T1000 (cell line): ENCODE data around the gene C2orf78.

Source experiments
- DNase-seq: peaks from one replicate; lab custom pipeline; 2025; ENCODE audit warnings: mixed read lengths; lab: John Stamatoyannopoulos, UW

C2orf78 gene

DNA sequence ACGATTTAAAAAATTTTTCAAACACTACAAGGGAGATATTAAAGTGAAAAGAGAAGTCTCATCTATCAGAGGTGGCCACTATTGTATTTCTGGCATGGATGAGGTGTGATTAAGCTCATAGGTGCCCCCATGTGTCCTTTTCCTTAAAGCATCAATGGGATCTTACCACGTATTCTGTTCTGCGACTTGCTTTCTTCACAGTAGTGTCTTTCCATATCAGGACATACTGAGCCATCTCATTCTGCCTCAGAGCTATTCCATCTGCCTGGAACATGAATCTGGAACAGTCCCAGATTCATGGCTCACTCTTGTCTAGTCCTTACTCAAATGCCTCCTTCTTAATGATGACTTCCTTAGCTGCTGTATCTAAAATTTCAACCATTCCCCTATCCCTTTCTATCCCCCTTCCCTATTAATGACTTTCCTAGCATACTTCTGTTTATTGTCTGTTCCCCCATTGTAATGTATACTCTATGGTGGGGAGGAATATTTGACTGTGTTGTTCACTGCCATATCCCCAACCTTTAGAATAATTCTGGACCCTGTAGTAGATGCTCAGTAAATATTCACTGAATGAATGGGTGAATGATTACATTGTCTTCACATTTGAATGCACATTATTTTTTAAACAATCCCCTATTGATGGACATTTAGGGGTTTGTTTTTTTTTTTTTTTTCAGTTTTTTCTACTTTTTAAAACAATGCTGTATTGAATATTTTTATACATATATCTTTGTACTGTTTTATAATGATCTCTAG, 55.8 kb downstream of the C2orf78 start:
- DNase-seq: no peak

DNA sequence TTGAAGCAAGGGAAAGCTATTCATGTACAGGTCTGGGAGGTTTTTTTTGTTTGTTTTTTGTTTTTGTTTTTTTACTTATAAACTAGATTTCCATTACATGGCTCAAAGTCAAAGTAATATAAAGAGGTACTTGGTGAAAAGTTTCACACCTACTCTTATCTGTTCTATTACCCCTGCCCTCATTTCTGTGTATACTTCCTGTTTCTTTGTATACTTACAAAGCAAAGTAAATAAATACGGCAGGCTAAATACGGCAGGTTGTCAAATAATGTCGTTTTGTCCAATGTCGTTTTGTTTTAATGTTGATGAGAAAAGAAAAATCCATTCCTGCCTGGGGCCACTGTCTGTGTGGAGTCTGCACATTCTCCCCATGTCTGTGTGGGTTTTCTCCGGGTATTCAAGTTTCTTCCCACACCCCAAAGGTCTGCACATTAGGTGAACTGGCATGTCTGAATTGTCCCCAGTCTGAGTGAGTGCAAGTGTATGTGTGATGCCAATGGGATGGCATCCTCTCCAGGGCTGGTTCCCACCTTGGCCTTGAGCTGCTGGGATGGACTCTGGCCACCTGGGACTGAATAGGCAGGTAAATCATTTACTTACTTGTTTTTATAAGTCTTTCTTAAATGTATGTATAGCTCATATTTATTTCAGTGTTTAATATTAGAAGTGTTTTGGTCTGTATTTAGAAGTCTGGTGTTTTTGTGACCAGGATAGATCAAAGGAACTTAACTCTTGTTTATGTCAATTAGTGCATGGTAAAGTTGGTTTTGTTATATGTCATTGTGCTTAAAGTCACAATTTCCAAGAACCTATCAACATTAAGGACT, 58.1 kb downstream of the C2orf78 start:
- DNase-seq: no peak

DNA sequence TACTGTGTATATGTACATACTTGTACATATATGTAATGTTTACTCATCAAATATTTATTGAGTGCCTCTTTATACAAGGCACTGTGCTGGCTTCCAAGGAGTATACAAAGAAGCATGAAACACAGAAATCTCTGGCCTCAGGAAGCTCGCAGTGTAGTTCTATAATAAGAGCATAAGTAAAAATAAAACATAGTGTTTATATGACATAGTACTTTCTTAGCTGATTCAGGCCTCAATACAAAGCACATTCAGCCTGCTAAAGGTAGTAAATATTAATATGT, 58.7 kb downstream of the C2orf78 start:
- DNase-seq: no peak

DNA sequence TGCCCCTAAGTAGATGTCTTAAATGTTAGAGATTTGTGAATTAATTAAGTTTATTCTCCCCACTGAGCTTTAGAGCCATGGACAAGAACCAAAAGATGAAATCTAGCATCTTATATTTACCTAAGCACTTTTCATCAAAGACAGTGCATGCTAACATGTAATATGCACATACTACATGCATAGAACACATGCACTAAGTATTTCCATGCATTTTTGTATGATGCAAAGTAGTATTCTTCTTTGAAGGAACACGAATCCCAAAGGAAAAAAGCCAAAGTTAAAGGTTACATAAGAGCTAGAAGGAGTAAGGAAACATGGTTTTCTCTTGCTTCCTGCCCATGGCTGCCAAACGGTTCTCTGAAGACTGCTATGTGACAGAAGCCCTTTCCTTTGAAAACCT, 60.1 kb downstream of the C2orf78 start:
- no peak for DNase-seq

DNA sequence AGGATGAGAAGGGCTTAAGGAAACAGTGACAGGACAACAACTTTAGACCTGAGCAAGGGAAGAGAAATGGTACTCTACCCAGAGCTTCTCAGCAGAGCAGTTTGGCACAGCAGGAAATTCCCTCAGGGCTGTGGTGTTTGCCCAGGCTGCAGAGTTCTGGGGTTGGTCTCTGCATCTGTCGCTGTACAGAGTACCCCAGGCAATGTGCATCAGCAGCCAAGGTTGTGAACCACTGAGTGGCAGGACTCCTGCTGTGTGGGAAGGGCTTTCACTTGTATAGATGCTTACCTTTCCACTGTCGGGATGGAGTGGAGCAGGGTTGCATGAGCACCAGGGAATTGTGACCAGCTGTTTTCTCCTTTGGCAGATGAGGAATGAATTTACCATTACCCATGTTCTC, 66.0 kb downstream of the C2orf78 start:
- no peak for DNase-seq

DNA sequence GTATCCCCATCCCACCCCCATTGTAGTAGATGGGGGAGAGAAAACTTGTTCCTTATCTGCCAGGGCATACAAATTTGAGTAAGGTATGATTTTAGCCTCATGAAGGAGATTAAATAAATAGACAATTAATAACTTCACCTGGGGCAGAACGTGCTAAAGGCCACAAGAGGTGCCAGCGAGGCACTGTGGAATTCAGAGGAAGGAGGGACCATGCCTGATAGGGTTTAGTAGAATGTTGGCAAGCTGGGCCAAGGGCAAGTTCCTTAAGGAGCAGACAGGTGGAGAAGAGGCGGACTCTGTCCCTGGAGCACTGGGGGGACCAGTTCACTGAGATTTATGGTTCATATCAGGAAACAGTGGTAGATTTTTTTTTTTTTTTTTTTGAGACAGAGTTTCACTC, 67.3 kb downstream of the C2orf78 start:
- DNase-seq: no peak

DNA sequence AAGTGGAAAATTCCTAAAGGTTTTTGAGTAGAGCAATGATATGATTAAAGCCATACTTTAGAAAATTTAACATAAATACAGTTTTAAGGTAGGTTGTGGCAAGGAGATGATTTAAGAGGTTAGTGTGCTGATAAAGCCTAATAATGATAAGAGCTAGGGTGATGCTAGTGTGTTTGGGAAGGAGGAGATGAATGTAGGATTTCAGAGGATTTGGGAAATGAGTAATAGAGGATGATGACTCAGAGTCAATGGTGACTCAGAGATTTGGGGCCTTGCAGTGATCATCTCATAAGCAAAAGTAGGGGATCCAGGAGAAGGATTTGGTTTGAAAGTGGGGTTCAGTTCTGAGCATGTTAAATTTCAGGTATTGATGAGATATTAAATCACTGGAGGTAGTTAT, 68.0 kb downstream of the C2orf78 start:
- DNase-seq: no peak

DNA sequence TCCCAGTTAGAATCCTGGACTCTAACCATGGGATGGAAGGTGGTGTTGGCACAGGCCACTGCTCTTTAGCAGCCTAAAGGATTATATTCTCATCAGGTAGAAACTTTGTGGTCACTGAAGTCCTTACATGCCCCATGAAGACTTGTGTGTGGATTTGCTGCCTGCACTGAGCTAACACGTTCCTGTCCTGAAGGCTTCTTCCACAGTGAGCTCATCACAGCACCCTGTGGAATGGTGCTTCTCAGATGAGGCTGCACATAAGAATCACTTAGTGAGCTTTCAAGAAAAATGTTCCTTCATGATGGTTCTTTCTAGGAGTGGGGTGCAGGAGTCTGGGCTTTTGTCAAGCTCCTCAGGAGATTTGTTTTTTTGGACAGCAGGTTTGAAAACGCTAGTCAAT, 71.5 kb downstream of the C2orf78 start:
- no peak for DNase-seq

DNA sequence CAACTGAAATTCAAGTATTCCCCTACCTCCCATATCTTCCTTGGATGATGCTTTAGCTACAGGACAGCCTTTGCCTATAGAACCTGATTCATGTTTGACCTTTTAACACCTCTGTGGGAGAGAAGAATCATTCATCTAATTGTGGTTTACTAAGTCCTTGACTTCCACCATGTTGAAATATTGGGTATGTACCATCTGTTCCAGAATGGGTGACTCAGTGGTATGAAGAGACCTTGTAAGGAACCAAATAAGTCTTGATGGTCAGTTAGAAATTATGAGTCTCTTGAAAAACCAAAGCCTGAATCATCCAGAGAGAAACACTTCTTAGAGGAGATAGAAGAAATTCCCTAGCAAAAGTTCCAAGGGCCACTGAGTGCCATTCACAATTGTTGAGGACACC, 72.2 kb downstream of the C2orf78 start:
- no peak for DNase-seq

DNA sequence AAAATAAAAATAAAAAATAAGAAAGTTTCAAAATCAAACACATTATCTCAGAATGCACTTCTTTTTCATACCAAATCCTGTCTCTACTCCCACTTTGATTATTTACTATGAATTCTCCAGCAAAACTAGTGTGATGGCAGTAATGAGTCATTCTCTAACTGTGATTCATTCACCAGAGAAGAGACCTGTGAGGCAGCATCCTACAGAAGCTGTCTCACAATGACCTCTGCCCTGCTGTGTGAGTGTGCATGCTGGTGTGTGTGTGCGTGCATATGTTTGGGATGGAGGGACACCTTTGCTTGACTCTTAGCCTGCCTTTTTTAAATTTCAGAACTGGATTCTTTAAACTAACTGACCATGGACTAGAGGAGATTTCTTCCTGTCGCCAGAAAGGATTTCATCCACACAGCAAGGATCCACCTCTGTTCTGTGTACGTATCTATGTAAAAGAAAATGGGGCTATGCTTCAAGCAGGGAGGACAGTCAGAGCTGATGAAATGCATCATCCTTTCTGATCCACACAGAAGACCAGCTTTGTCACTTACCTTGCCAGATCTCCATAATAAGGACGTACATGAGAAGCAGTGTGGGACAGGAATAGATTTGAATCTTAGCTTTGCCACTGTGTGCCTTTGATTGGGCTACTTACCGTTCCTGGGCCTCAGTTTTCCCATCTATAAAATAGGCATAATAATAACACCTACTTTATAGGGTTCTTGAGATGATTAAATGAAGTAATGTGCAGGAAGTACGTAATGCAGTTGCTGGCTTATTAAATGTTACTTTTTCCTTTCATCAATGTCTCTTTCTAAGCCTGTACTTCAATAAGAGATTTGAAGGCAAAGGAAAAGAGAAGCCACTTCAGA, 76.0 kb downstream of the C2orf78 start:
- DNase-seq: peak; percentile 31

DNA sequence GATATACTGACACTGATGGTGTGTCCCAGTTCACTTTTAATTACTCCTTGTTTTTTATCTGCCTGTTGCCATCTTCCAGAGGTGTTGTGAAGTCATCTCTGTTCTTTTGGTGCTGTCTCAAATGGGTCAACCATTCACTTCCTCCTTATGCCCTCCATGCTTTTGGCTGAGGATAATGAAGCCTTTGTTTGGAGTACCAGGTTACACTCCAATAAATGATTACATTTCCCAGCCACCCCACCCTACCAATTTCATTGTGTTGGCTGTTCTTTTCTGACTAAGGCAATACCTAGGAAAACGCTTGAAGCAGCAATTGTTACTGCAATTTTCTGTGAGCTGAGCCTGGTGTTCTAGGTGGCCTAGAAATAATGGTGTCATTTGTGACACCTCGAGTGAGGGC, 79.0 kb downstream of the C2orf78 start:
- DNase-seq: no peak
